GM19035 (cell line): Measurements from ENCODE around the gene BFSP2.
"Not testable (repeated sequence)": the region's sequence is repeated elsewhere in the genome, so short reads cannot be mapped to it uniquely, and the experiment has no call there.

Source experiments
- ATAC-seq: cut with Tn5 transposase; IDR thresholded peaks from one replicate; pipeline ENCODE4 v1.9.1; 2021; ENCODE audit not compliant: unreplicated experiment

The BFSP2 gene

GRCh38 chr3:133477487-133477886, 77.6 kb downstream of the BFSP2 start:
- peak; percentile 36 for ATAC-seq

- ATAC-seq: no peak
Observed at GRCh38 chr3:133478624-133479023, 78.8 kb downstream of the BFSP2 start.

GRCh38 chr3:133479401-133479800, 79.5 kb downstream of the BFSP2 start:
- ATAC-seq: no peak

DNA sequence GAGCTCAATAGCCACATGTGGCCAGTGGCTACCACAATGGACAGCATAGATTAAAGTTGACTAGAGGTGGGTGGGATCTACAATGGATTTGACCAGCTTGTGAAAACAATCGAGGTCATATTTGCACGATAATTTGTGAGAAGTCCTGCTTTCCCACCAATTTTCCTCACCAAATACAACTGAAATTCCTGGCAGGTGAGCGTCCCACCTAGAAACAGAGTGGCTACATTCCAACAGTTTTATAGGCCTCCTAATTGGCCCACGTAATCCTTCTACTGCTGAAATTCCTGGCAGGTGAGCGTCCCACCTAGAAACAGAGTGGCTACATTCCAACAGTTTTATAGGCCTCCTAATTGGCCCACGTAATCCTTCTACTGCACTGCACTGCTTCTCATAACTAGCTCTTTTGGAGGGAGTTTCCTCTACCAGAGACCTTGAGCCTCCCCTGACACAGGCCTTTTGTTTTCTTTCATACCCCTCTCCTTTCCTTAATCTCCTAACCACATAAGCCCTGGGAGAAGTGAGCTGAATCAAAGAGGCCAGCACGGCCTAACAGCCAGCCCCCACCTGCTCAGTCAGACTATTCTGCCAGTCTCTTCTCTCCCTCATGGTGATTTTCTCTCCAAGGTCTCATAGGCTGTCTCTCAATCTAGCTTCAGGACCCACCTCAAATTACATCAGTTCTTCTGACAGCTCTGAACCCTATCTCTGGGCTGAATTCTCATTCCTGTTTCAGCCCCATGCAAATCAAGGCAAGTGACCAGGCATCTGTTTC, 80.2 kb downstream of the BFSP2 start:
- ATAC-seq: peak; percentile 37

- ATAC-seq: not testable (repeated sequence)
Observed at GRCh38 chr3:133482474-133482873, 82.6 kb downstream of the BFSP2 start.

DNA sequence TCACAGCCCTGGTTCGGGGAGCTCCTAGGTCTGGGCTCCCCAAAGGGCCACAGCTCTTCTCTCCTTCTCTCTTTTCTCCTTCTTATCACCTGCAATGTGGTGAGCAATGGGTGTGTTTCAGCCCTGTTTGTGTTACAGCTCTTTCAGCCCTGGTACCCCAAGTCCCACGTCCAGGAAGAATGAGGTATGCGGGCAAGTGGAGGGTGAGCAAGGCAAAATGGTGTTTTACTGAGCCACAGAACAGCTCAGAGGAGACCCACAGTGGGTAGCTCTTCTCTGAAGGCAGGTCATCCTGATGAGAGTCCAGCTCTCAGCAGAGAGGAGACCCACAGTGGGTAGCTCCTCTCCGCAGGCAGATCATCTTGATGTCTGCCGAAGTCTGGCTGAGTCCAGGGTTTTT, 86.8 kb downstream of the BFSP2 start:
- no peak for ATAC-seq

- no peak for ATAC-seq
Observed at GRCh38 chr3:133487204-133487603, 87.3 kb downstream of the BFSP2 start.

DNA sequence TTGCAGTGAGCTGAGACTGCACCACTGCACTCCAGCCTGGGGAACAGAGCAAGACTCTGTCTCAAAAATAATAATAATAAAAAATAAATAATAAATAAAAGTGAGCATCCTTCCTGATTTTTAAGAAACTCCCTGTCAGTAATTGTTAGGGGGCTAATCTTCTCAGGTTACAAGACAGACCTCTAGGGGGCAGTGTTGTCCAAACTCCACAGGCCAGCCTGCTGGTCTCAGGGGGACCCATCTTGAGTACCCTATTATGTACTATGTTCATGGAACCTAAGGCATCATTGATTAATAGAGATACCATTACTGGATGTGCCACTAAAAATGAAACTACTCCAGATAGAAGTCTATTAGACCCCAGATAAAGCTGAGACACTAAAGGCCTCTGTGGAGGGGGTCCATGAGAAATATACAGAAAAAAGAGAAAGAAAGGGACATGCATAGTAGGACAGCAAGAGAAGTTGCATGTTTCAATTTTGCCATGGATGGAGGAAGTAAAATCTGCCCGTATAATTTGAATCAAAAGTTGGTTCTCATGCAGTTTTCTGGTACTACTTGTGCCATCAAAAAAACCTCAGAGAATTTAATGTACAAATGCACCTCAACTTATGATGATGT, 88.2 kb downstream of the BFSP2 start:
- ATAC-seq: no peak

DNA sequence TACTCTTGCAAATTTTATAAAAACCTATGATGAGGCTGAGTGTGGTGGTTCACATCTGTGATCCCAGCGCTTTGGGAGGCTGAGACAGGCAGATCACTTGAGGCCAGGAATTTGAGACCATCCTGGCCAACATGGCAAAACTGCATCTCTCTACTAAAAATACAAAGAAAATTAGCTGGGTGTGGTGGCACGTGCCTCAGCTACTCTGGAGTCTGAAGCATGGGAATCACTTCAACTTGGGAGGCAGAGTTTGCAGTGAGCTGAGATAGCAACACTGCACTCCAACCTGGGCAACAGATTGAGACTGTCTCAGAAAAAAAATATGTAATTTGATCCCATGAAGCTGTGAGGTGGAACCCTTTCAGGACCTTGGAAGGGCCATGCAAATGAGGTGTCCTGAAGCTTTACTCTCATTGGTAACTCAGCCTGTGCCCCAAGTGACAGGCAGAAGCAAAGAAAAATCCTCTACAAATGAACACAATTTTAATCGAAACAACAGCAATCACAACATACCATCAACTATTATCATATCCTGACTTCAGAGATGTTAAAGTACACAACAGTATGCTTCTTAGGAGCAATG, 89.0 kb downstream of the BFSP2 start:
- ATAC-seq: no peak

- no peak for ATAC-seq
Observed at GRCh38 chr3:133489466-133490085, 89.7 kb downstream of the BFSP2 start.

GRCh38 chr3:133490468-133491351, 90.9 kb downstream of the BFSP2 start:
- ATAC-seq: peak; percentile 88

DNA sequence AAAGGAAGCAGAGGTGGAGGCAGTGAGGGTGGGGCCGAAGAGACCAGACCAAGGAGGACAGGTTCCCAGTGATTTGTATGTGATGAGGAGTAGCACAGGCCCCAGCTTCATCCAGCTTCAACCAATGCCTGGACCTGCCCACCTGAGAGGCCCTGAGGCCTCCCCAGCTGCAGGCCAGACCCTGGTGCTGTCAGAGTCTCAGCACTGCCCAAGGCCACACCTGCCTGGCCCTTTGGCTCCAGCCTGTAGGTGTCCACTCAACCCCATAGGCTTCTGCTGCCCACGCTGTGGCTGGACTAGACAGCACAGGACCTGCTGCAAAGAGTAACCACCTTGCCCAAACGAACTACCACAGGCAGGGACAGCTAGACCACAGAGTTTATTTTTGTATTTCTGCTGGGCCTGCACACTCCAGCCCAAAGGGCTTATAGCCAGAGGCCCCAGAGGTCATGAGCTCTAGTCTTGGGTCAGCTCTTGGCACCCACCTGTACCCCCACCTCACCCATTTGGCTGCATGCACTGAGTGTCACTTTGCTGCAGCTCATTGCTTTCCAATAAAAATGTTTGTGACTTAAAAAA, 91.7 kb downstream of the BFSP2 start:
- peak; percentile 34 for ATAC-seq

GRCh38 chr3:133492159-133492741, 92.4 kb downstream of the BFSP2 start:
- no peak for ATAC-seq

GRCh38 chr3:133494469-133494868, 94.6 kb downstream of the BFSP2 start:
- no peak for ATAC-seq

GRCh38 chr3:133502542-133502941, 102.7 kb downstream of the BFSP2 start:
- ATAC-seq: not testable (repeated sequence)

DNA sequence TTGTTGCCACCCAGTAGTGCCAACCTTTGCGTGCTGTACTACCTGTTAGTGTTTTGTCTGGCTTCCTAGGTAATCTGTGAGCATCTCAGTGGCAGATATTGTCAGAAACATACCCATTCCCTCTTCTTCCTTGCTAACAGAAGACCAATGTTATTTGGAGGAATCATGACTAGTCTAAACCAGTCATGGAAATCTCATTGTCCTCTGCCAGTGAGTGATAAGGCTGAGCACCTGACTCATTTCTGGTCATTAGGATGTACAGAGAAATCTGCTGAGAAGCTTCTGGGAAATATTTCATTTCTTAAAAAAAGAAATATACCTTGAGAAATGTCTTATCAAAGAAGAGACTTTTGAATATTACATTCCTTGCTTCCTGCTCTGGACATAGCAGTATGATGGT, 103.6 kb downstream of the BFSP2 start:
- ATAC-seq: no peak

DNA sequence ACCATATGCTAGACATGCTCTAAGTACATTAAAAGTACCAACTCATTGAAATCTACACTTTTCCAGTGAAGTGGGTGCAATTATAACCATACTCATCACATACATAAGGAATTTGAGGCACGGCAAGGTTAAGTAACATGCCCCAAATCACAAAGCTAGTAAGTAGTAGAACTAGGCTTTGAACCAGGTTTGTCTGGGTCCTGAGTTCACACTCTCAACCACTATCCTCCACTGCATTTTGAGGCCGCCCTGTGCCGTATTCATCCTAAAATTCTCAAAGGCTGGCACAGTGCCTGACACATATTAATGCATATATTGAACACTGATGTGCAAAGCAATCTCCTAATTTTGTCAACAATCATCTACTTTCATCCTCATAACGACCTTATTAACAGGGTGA, 104.9 kb downstream of the BFSP2 start:
- no peak for ATAC-seq

DNA sequence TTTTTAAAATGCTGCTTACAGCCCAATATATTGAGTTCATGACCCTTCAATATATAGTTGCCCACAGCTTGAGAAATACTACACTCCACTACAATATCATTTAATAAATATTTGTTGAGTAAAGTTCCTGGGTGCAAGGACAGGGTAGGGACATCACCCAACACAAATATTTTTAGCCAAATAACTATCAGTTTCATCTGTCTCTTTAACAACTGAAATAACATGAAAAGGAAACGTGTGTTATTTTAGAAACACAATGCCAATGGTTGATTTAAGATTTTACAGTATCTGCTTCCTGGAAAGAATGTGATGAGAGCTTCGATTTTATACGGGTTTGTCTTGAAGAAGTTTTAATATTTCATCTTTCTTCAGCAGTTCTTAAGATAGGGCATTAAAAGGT, 106.0 kb downstream of the BFSP2 start:
- ATAC-seq: peak; percentile 54

DNA sequence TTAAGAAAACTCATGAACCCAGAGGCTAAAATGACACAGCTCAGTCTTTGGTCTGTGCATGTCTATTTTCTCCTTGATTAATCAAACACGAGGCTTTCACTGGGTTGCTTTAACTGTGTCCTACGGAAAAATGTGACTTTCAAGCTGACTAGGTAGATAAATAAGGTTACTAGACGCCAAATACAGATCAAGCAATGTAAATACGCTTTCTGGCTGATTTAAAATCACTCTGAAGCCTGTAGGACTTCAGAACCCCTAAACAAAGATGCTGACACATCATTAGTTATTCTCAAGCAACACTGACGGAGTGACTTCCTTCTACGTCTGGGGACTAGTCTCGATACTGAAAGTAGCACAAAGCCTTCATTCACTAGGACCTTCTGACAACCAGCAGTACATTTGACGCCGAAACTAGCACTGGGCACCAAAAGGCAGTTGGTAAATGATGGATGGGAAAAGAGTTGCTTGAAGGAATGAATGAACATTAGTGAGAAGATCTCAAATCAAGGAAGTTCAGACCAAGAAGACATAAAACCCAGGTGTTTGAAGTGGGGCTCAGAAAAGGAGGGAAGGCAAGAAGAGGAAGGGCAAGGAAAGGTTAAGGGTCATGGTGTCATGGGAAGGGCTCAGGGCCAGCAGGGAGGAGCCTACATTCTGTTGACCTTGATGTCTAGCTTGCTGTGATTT, 106.5 kb downstream of the BFSP2 start:
- ATAC-seq: peak; percentile 94

GRCh38 chr3:133509488-133509887, 109.6 kb downstream of the BFSP2 start:
- ATAC-seq: no peak
